HepG2 (cell line): ENCODE data around the gene GPR89A. TPM values are rescaled to one million over a fixed set of nuclear protein-coding genes. Genes with fewer than 3 reads are reported as not detected.

ENCODE experiments used
- ATF7 ChIP-seq, 2 experiments: fragments of 450-650 bp in 1 of 2; sonication (generic) in 1 of 2; formaldehyde crosslinking in 1 of 2; IDR thresholded peaks; 2 replicates each; pipeline versions ENCODE4 v1.4.0 to v1.6.1; 2016 to 2020; ENCODE audit warnings: antibody characterized with exemption in 1 of 2, mild to moderate bottlenecking in 1 of 2, missing genetic modification reagents in 1 of 2
- CREB1 ChIP-seq, 2 experiments: fragments of 450-650 bp in 1 of 2; IDR thresholded peaks; 2 replicates each; pipeline ENCODE4 v1.6.1; 2016 to 2017; ENCODE audit warnings: control low read depth in 1 of 2, mild to moderate bottlenecking in 1 of 2, missing compliant biosample characterization in 1 of 2, missing genetic modification characterization in 1 of 2
- E2F2 ChIP-seq: sonication (generic); formaldehyde crosslinking; IDR thresholded peaks from 2 replicates; pipeline ENCODE4 v1.4.0; 2020; ENCODE audit warnings: missing genetic modification reagents, borderline replicate concordance
- FOXA3 ChIP-seq: IDR thresholded peaks from 2 replicates; pipeline ENCODE4 v1.6.1; 2016; ENCODE audit warnings: missing genetic modification reagents, missing compliant biosample characterization
- GATAD1 ChIP-seq: IDR thresholded peaks from 2 replicates; pipeline ENCODE4 v1.6.1; 2016; ENCODE audit warnings: missing genetic modification reagents, missing compliant biosample characterization
- HMGXB4 ChIP-seq, 2 experiments: sonication (generic) in 1 of 2; formaldehyde crosslinking in 1 of 2; IDR thresholded peaks; 2 replicates each; pipeline versions ENCODE4 v1.4.0 to v1.6.1; 2018 to 2020; ENCODE audit warnings: missing genetic modification reagents in 2 of 2, borderline replicate concordance in 1 of 2, low read depth in 1 of 2, mild to moderate bottlenecking in 1 of 2, missing biosample characterization in 1 of 2
- HOXA3 ChIP-seq: sonication (generic); formaldehyde crosslinking; IDR thresholded peaks from 2 replicates; pipeline ENCODE4 v1.5.0; 2020; ENCODE audit warnings: missing genetic modification reagents
- MZF1 ChIP-seq: sonication (generic); formaldehyde crosslinking; IDR thresholded peaks from 2 replicates; pipeline ENCODE4 v1.8.1; 2023; ENCODE audit warnings: mild to moderate bottlenecking, missing genetic modification reagents, borderline replicate concordance
- SAP130 ChIP-seq: IDR thresholded peaks from 2 replicates; pipeline ENCODE4 v1.6.1; 2016; ENCODE audit warnings: low read depth
- SATB2 ChIP-seq: sonication (generic); formaldehyde crosslinking; IDR thresholded peaks from 2 replicates; pipeline ENCODE4 v1.5.0; 2020; ENCODE audit warnings: missing genetic modification reagents
- SOX6 ChIP-seq, 2 experiments: fragments of 450-650 bp in 1 of 2; sonication (generic) in 1 of 2; formaldehyde crosslinking in 1 of 2; IDR thresholded peaks; 2 replicates each; pipeline versions ENCODE4 v1.4.0 to v1.6.1; 2017 to 2020; ENCODE audit warnings: antibody characterized with exemption in 1 of 2, mild to moderate bottlenecking in 1 of 2, missing genetic modification reagents in 1 of 2
- TCF7L2 ChIP-seq: IDR thresholded peaks from 2 replicates; pipeline ENCODE4 v1.6.1; 2011; ENCODE audit warnings: mild to moderate bottlenecking, low read depth, low read length, moderate library complexity
- ZNF263 ChIP-seq: sonication (generic); formaldehyde crosslinking; IDR thresholded peaks from 2 replicates; pipeline ENCODE4 v1.4.0; 2020; ENCODE audit warnings: missing genetic modification reagents
- ZNF484 ChIP-seq: sonication (generic); formaldehyde crosslinking; IDR thresholded peaks from 2 replicates; pipeline ENCODE4 v1.5.1; 2020; ENCODE audit warnings: mild to moderate bottlenecking, low read depth, missing genetic modification reagents, borderline replicate concordance
- ZNF816 ChIP-seq: sonication (generic); formaldehyde crosslinking; IDR thresholded peaks from 2 replicates; pipeline ENCODE4 v1.8.0; 2022; ENCODE audit warnings: missing genetic modification reagents, mild to moderate bottlenecking, borderline replicate concordance
- ZNF850 ChIP-seq: sonication (generic); formaldehyde crosslinking; conservative IDR thresholded peaks from 2 replicates; pipeline ENCODE4 v1.9.0; 2021; ENCODE audit warnings: mild to moderate bottlenecking, missing genetic modification reagents
- ZNF891 ChIP-seq: sonication (generic); formaldehyde crosslinking; IDR thresholded peaks from 2 replicates; pipeline ENCODE4 v1.5.0; 2020; ENCODE audit warnings: mild to moderate bottlenecking, missing genetic modification reagents
- polyA plus RNA-seq, 8 experiments: library from polyadenylated mRNA; depleted of rRNA in 3 of 8; stranded (reverse) in 7 of 8; unstranded in 1 of 8; fragments of >200 nt; fragmentation: Illumina TruSeq in 4 of 8; extraction: Trizol in 4 of 8; gene quantifications; 2 replicates each; pipeline versions ENCODE4 v1.2.1 to v1.2.3, GENCODE V29; 2011 to 2016; ENCODE audit warnings: low read depth in 4 of 8, missing spikeins in 1 of 8, mixed read lengths in 1 of 8; ENCODE audit not compliant: insufficient read depth in 1 of 8
- total RNA-seq, 5 experiments: library from RNA; depleted of rRNA; stranded (reverse); fragments of >200 nt; fragmentation: Illumina TruSeq; extraction: Trizol; gene quantifications; 2 replicates each; pipeline ENCODE4 v1.2.3, GENCODE V29; 2016; ENCODE audit warnings: low read depth in 1 of 5
- TF ChIP-seq, protein P1 (sequence below): sonication (generic); formaldehyde crosslinking; IDR thresholded peaks from 2 replicates; pipeline ENCODE4 v1.9.0; 2022; ENCODE audit warnings: low read depth, missing genetic modification reagents
- TF ChIP-seq, protein P2 (sequence below): sonication (generic); formaldehyde crosslinking; IDR thresholded peaks from 2 replicates; pipeline ENCODE4 v1.4.0; 2020; ENCODE audit warnings: missing genetic modification reagents, borderline replicate concordance
- TF ChIP-seq, protein P3 (sequence below): sonication (generic); formaldehyde crosslinking; IDR thresholded peaks from 2 replicates; pipeline ENCODE4 v1.8.0; 2022; ENCODE audit warnings: mild to moderate bottlenecking, missing genetic modification reagents, borderline replicate concordance

The GPR89A gene
- total and polyA plus RNA-seq, 2 of the 13 experiments (the other 11 are each of a cell fraction or from before 2014, with no cell fraction given), result 23.4 to 32.6 TPM

DNA sequence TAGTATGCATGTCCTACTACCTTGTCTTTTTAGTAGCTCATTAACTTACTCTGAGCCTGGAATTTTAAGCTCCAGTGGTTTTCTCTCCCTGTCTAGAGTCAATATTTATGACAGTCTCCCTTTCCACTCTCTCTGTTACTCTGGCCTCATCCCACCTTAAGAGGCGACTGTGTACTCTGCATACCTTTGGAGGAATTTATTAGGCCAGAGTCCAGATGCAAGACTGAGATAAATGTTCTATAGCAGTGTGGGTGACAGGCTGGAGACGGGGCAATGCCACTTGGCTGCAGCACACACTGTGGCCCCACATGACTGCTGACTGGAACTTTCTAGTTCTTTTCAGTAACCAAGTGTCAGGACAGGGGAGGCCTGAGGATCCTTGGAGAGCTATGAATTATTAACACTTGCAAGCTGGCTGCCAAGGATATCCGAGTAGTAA is 103.4 kb downstream of the GPR89A start (continued):
- TF ChIP-seq HMGXB4 (CRISPR knock-in tag; IDR thresholded peaks at IDR 0.05; ENCODE audit: borderline replicate concordance in 1 of 2, low read depth in 1 of 2) (no peak; a peak in 1 of 4 replicates), FOXA3 (peak; percentile 74), ZNF816 (CRISPR knock-in tag) (no peak), SAP130 (CRISPR knock-in tag) (peak; percentile 56), SATB2 (CRISPR knock-in tag) (0 out of 2 replicates have a peak, but pooled peaks have one; percentile 87), ZNF850 (CRISPR knock-in tag) (no peak), E2F2 (CRISPR knock-in tag) (no peak), SOX6 (IDR thresholded peaks at IDR 0.05) (no peak), SOX6 (CRISPR knock-in tag; IDR thresholded peaks at IDR 0.05) (peak; percentile 58), TCF7L2 (no peak), GATAD1 (CRISPR knock-in tag) (no peak), ZNF891 (CRISPR knock-in tag) (no peak), ZNF484 (no peak), HOXA3 (CRISPR knock-in tag) (peak; percentile 49; the same call in 1 of the 2 replicates), ATF7 (IDR thresholded peaks at IDR 0.05) (no peak), ATF7 (CRISPR knock-in tag; IDR thresholded peaks at IDR 0.05) (no peak), CREB1 (IDR thresholded peaks at IDR 0.05) (no peak), CREB1 (CRISPR knock-in tag; IDR thresholded peaks at IDR 0.05) (peak; percentile 61), MZF1 (CRISPR knock-in tag) (no peak), ZNF263 (CRISPR knock-in tag) (no peak)
- TF ChIP-seq, protein P1, sequence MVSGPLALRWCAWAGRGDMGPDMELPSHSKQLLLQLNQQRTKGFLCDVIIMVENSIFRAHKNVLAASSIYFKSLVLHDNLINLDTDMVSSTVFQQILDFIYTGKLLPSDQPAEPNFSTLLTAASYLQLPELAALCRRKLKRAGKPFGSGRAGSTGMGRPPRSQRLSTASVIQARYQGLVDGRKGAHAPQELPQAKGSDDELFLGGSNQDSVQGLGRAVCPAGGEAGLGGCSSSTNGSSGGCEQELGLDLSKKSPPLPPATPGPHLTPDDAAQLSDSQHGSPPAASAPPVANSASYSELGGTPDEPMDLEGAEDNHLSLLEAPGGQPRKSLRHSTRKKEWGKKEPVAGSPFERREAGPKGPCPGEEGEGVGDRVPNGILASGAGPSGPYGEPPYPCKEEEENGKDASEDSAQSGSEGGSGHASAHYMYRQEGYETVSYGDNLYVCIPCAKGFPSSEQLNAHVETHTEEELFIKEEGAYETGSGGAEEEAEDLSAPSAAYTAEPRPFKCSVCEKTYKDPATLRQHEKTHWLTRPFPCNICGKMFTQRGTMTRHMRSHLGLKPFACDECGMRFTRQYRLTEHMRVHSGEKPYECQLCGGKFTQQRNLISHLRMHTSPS, result peak; percentile 72; the same call in 1 of the 2 replicates
- TF ChIP-seq, protein P2, sequence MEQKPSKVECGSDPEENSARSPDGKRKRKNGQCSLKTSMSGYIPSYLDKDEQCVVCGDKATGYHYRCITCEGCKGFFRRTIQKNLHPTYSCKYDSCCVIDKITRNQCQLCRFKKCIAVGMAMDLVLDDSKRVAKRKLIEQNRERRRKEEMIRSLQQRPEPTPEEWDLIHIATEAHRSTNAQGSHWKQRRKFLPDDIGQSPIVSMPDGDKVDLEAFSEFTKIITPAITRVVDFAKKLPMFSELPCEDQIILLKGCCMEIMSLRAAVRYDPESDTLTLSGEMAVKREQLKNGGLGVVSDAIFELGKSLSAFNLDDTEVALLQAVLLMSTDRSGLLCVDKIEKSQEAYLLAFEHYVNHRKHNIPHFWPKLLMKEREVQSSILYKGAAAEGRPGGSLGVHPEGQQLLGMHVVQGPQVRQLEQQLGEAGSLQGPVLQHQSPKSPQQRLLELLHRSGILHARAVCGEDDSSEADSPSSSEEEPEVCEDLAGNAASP (CRISPR knock-in tag), result peak; percentile 74; the same call in 1 of the 2 replicates
- TF ChIP-seq, protein P3, sequence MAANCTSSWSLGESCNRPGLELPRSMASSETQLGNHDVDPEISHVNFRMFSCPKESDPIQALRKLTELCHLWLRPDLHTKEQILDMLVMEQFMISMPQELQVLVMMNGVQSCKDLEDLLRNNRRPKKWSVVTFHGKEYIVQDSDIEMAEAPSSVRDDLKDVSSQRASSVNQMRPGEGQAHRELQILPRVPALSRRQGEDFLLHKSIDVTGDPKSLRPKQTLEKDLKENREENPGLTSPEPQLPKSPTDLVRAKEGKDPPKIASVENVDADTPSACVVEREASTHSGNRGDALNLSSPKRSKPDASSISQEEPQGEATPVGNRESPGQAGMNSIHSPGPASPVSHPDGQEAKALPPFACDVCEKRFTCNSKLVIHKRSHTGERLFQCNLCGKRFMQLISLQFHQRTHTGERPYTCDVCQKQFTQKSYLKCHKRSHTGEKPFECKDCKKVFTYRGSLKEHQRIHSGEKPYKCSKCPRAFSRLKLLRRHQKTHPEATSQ (CRISPR knock-in tag), result 0 out of 2 replicates have a peak, but pooled peaks have one; percentile 34
